Left colon (tissue), 2 donors: ENCODE data around the gene VPS25. TPM values are rescaled to one million over a fixed set of nuclear protein-coding genes. Genes with fewer than 3 reads are reported as not detected.
A peak's percentile ranks its signal among the peaks of the same experiment; 100 is the strongest.

ENCODE experiments used
- ATAC-seq: fragments of 200-7000 bp; cut with Tn5 transposase; one replicate; pipeline ENCODE4 v1.9.1; 2020; ENCODE audit warnings: mild to moderate bottlenecking, moderate library complexity
- DNase-seq, 2 donors: peaks; one replicate each; pipeline ENCODE4 v3.0.0-alpha.2; 2020
- intact Hi-C, 2 donors: fragments of 100-400 bp; cut with DNase I in 1 of 2; cut with micrococcal nuclease in 1 of 2; formaldehyde crosslinking; loops; one replicate each; pipeline versions ENCODE4 v1.11.2 to v1.14.0; 2022; cut with DNase I, micrococcal nuclease
- total RNA-seq, 2 donors: library from RNA; stranded (reverse); fragmentation: NEBNext Ultra II Directional; extraction: Animal tissue kit (Norgen Biotek cat#: 25700); gene quantifications; one replicate each; pipeline ENCODE4 v1.2.1, GENCODE V29; 2021
- donor health status: DM: no; HTN: no; CAD: no.
- donor health status: DM: yes; HTN: yes; CAD: no.

The VPS25 gene
- total RNA-seq, 2 donors from 2014 or later, result 81.5 to 83.6 TPM

GRCh38 chr17:42784811-42785592 lies 11.8 kb downstream of the VPS25 start:
- DNase-seq (no peak), ATAC-seq (no peak)
- intact Hi-C loops, result no loop called here

- ATAC-seq (no peak), DNase-seq (no peak)
- intact Hi-C loops, result no loop called here
These were observed 14.0 kb downstream of the VPS25 start for GRCh38 chr17:42787266-42787665.

GRCh38 chr17:42791948-42792347 lies 18.7 kb downstream of the VPS25 start:
- DNase-seq (no peak), ATAC-seq (no peak)
- intact Hi-C loops, result no loop called here

GRCh38 chr17:42792545-42792944 lies 19.3 kb downstream of the VPS25 start:
- no peak for ATAC-seq
- intact Hi-C loops, result no loop called here
- DNase-seq, result no peak

GRCh38 chr17:42795061-42795460 lies 21.8 kb downstream of the VPS25 start:
- no peak for ATAC-seq
- no peak for DNase-seq
- intact Hi-C loops, result no loop called here

- DNase-seq (no peak), ATAC-seq (peak; percentile 28)
- intact Hi-C loops, result no loop called here
These were observed 22.2 kb downstream of the VPS25 start for GRCh38 chr17:42795465-42795864.

GRCh38 chr17:42796066-42796758 lies 23.0 kb downstream of the VPS25 start:
- ATAC-seq (no peak), DNase-seq (no peak)
- intact Hi-C loops, result no loop called here

- intact Hi-C loops, result no loop called here
- ATAC-seq, result peak; percentile 69
- peak; percentile 67 to 73 for DNase-seq
These were observed 24.1 kb downstream of the VPS25 start for GRCh38 chr17:42797067-42798007.

GRCh38 chr17:42798011-42798382 lies 24.7 kb downstream of the VPS25 start:
- ATAC-seq (peak; percentile 8), DNase-seq (no peak)
- intact Hi-C loops, result no loop called here

- ATAC-seq (peak; percentile 72), DNase-seq (peak; percentile 90 to 91)
- intact Hi-C loops, result no loop called here
These were observed 25.4 kb downstream of the VPS25 start, which contains the start of the genes CNTD1 and COA3 for GRCh38 chr17:42798383-42799380. Gene CNTD1, plus strand, starts transcription at chr17:42798861. Its CDS starts 207 bp downstream, at chr17:42799068. Gene COA3, minus strand, starts transcription at chr17:42798704. Its CDS starts 23 bp downstream, at chr17:42798681.

- peak; percentile 18 for ATAC-seq
- intact Hi-C loops, result no loop called here
- no peak for DNase-seq
These were observed 30.0 kb downstream of the VPS25 start for GRCh38 chr17:42803074-42803883.

- intact Hi-C loops, result no loop called here
- no peak for DNase-seq
- peak; percentile 54 for ATAC-seq
These were observed 31.7 kb downstream of the VPS25 start for GRCh38 chr17:42804918-42805367.

GRCh38 chr17:42806249-42806648 lies 33.0 kb downstream of the VPS25 start:
- intact Hi-C loops, result no loop called here
- DNase-seq (no peak), ATAC-seq (peak; percentile 73)

- no peak for DNase-seq
- intact Hi-C loops, result no loop called here
- no peak for ATAC-seq
These were observed 36.0 kb downstream of the VPS25 start for GRCh38 chr17:42809250-42809649.

GRCh38 chr17:42814633-42815399 lies 41.6 kb downstream of the VPS25 start:
- ATAC-seq (no peak), DNase-seq (no peak)
- intact Hi-C loops, result no loop called here

GRCh38 chr17:42817866-42818265 lies 44.6 kb downstream of the VPS25 start:
- DNase-seq (no peak), ATAC-seq (no peak)
- intact Hi-C loops, result no loop called here
